GM12891 (cell line): ENCODE data around the gene MAGI1.

Experiments
- DNase-seq: peaks from one replicate; pipeline ENCODE4 v3.0.0; 2011; ENCODE audit warnings: low spot score; ENCODE audit not compliant: insufficient read length
- FAIRE-seq: peaks from 2 replicates; lab custom pipeline; 2011; peaks lifted over from hg19 to GRCh38; lab: Jason Lieb, UNC
- PAX5 ChIP-seq: IDR thresholded peaks from 2 replicates; pipeline ENCODE4 v1.6.1; 2011; ENCODE audit warnings: low read length, moderate library complexity, mild to moderate bottlenecking; ENCODE audit not compliant: insufficient read depth, severe bottlenecking
- POLR2A ChIP-seq: IDR thresholded peaks from 2 replicates; pipeline ENCODE4 v1.6.1; 2011; ENCODE audit warnings: low read depth, low read length, control low read depth
- POLR2AphosphoS5 ChIP-seq: IDR thresholded peaks from 2 replicates; pipeline ENCODE4 v1.6.1; 2011; ENCODE audit warnings: low read depth, low read length, control low read depth
- POU2F2 ChIP-seq: IDR thresholded peaks from 2 replicates; pipeline ENCODE4 v1.6.1; 2011; ENCODE audit warnings: low read depth, mild to moderate bottlenecking, control low read depth, low read length, moderate library complexity
- SPI1 ChIP-seq: IDR thresholded peaks from 2 replicates; pipeline ENCODE4 v1.6.1; 2011; ENCODE audit warnings: low read depth, low read length, control low read depth
- TAF1 ChIP-seq: IDR thresholded peaks from 2 replicates; pipeline ENCODE4 v1.6.1; 2011; ENCODE audit warnings: low read depth, low read length, control low read depth

MAGI1 gene

DNA sequence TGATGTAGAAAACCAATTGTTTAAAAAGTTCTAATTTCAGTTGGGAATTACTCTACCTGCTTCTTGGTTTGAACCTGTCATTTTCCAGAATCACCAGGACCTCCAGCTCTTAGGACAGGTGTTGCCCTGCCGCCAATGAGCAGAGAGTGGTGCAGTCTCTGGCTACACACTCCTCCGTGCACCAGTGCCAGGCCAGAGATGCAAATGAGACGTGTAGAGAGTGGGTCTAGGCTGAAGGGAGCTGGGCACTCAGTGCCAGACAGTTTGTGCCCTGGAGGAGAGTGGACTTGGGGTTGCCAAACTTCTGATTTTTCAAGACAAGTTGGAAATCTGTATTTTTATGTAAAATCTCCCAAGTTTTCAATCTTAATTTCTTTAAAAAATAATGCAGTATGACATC is 566.2 kb downstream of the MAGI1 start:
- no peak for FAIRE-seq
- TF ChIP-seq TAF1: no peak
- no peak for TF ChIP-seq PAX5
- no peak for TF ChIP-seq POLR2AphosphoS5
- TF ChIP-seq SPI1: no peak
- TF ChIP-seq POU2F2: no peak
- no peak for TF ChIP-seq POLR2A

GRCh38 chr3:65466300-65466988 is 572.3 kb downstream of the MAGI1 start:
- TF ChIP-seq PAX5 (no peak), TAF1 (no peak), POLR2AphosphoS5 (no peak), POU2F2 (no peak), POLR2A (no peak), SPI1 (no peak)
- no peak for DNase-seq
- no peak for FAIRE-seq

More for the DNA sequence above, 566.2 kb downstream of the MAGI1 start:
- DNase-seq: no peak

GRCh38 chr3:65449841-65450428 is 588.8 kb downstream of the MAGI1 start:
- FAIRE-seq (no peak), DNase-seq (no peak)
- no peak for TF ChIP-seq POLR2AphosphoS5
- TF ChIP-seq POLR2A: no peak
- TF ChIP-seq SPI1: no peak
- TF ChIP-seq PAX5: no peak
- TF ChIP-seq TAF1: no peak
- no peak for TF ChIP-seq POU2F2

GRCh38 chr3:65448120-65448519 is 590.6 kb downstream of the MAGI1 start:
- DNase-seq (no peak), FAIRE-seq (no peak)
- TF ChIP-seq POLR2A (no peak), PAX5 (no peak), POU2F2 (no peak), POLR2AphosphoS5 (no peak), SPI1 (no peak), TAF1 (no peak)

- DNase-seq (no peak), FAIRE-seq (no peak)
- TF ChIP-seq PAX5 (no peak), POU2F2 (no peak), POLR2A (no peak), SPI1 (no peak), POLR2AphosphoS5 (no peak)
These were observed 593.0 kb downstream of the MAGI1 start for GRCh38 chr3:65445573-65446169.

- DNase-seq: no peak
- no peak for TF ChIP-seq POLR2A
- TF ChIP-seq POLR2AphosphoS5: no peak
- TF ChIP-seq PAX5: no peak
- no peak for TF ChIP-seq POU2F2
- no peak for TF ChIP-seq TAF1
- no peak for TF ChIP-seq SPI1
- no peak for FAIRE-seq
These were observed 594.3 kb downstream of the MAGI1 start for GRCh38 chr3:65444447-65444815.

GRCh38 chr3:65443739-65444446 is 594.8 kb downstream of the MAGI1 start:
- no peak for DNase-seq
- no peak for TF ChIP-seq POLR2A
- no peak for TF ChIP-seq PAX5
- TF ChIP-seq POU2F2: no peak
- no peak for TF ChIP-seq TAF1
- TF ChIP-seq POLR2AphosphoS5: no peak
- TF ChIP-seq SPI1: no peak
- no peak for FAIRE-seq

- DNase-seq (no peak), FAIRE-seq (no peak)
- no peak for TF ChIP-seq TAF1
- no peak for TF ChIP-seq PAX5
- TF ChIP-seq POLR2A: no peak
- no peak for TF ChIP-seq POLR2AphosphoS5
- TF ChIP-seq SPI1: no peak
- TF ChIP-seq POU2F2: no peak
These were observed 599.0 kb downstream of the MAGI1 start for GRCh38 chr3:65439641-65440284.

DNA sequence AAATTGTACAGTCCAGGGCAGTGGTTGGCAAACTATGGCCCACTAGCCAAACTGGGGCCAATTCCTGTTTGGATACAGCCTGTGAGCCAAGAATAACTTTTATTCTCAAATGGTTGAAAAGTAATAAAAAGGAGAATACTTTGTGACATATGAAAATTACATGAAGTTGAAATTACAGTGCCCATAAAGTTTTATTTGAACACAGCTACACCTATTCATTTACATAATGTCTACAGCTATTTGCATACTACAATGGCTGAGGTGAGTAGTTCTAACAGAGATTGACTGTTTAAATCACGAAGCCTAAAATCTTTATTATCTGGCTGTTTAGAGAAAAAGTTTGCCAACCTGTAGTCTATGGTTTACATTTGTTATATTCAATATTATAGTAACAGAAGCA is 600.1 kb downstream of the MAGI1 start:
- DNase-seq (no peak), FAIRE-seq (no peak)
- TF ChIP-seq POLR2AphosphoS5: no peak
- no peak for TF ChIP-seq PAX5
- TF ChIP-seq POU2F2: no peak
- TF ChIP-seq TAF1: no peak
- TF ChIP-seq SPI1: no peak
- TF ChIP-seq POLR2A: no peak
